Loucy (cell line): ENCODE data around the gene OR2Z1.

Experiments used
- H2AFZ ChIP-seq: fragments of 200-600 bp; sonication (generic); 2 replicates; pipeline ENCODE4 v1.6.0; 2016; ENCODE audit warnings: antibody characterized with exemption, mild to moderate bottlenecking, low read length, moderate library complexity
- H3F3A ChIP-seq: fragments of 200-600 bp; 2 replicates; pipeline ENCODE4 v1.6.0; 2016; ENCODE audit warnings: antibody characterized with exemption, low read depth, mild to moderate bottlenecking
- H3K27me3 ChIP-seq: fragments of 200-600 bp; sonication (generic); 2 replicates; pipeline ENCODE4 v1.6.1; 2014; ENCODE audit warnings: low read length, mild to moderate bottlenecking; ENCODE audit not compliant: insufficient read depth, poor library complexity, severe bottlenecking
- H3K36me3 ChIP-seq: fragments of 200-600 bp; sonication (generic); 2 replicates; pipeline ENCODE4 v1.6.1; 2016; ENCODE audit warnings: low read length; ENCODE audit not compliant: insufficient read depth
- H3K4me1 ChIP-seq: fragments of 200-600 bp; sonication (generic); 2 replicates; pipeline ENCODE4 v1.5.1; 2014; ENCODE audit warnings: low read length, mild to moderate bottlenecking; ENCODE audit not compliant: insufficient read depth, poor library complexity, severe bottlenecking
- H3K4me2 ChIP-seq: fragments of 200-600 bp; sonication (generic); 2 replicates; pipeline ENCODE4 v1.6.0; 2014; ENCODE audit warnings: antibody characterized with exemption, low read length, low read depth, mild to moderate bottlenecking; ENCODE audit not compliant: poor library complexity, severe bottlenecking
- H3K4me3 ChIP-seq: fragments of 200-600 bp; sonication (generic); 2 replicates; pipeline ENCODE4 v1.5.1; 2014; ENCODE audit warnings: low read length, mild to moderate bottlenecking, mixed read lengths; ENCODE audit not compliant: poor library complexity, severe bottlenecking
- H3K79me2 ChIP-seq: fragments of 200-600 bp; sonication (generic); 2 replicates; pipeline ENCODE4 v1.6.1; 2014; ENCODE audit warnings: low read length; ENCODE audit not compliant: insufficient read depth
- H3K9ac ChIP-seq: fragments of 200-600 bp; sonication (generic); 2 replicates; pipeline ENCODE4 v1.6.0; 2014; ENCODE audit warnings: mild to moderate bottlenecking, low read depth, low read length, moderate library complexity; ENCODE audit not compliant: poor library complexity, severe bottlenecking
- H3K9me2 ChIP-seq: fragments of 200-600 bp; sonication (generic); replicated peaks from 2 replicates; pipeline ENCODE4 v1.6.1; 2016; ENCODE audit warnings: low read depth, low read length, mixed read lengths
- H3K9me3 ChIP-seq: fragments of 200-600 bp; sonication (generic); 2 replicates; pipeline ENCODE4 v1.6.1; 2014; ENCODE audit warnings: mild to moderate bottlenecking, antibody characterized with exemption, low read length, low read depth; ENCODE audit not compliant: insufficient read depth
- H4K20me1 ChIP-seq: fragments of 200-600 bp; sonication (generic); 2 replicates; pipeline ENCODE4 v1.6.0; 2014; ENCODE audit warnings: antibody characterized with exemption, low read length, mild to moderate bottlenecking; ENCODE audit not compliant: insufficient read depth, poor library complexity, severe bottlenecking
- EZH2phosphoT487 ChIP-seq: fragments of 200-600 bp; IDR thresholded peaks from 2 replicates; pipeline ENCODE4 v1.6.1; 2018; ENCODE audit warnings: antibody characterized with exemption, mild to moderate bottlenecking, moderate library complexity, borderline replicate concordance
- TF ChIP-seq, protein P1 (sequence below): fragments of 200-600 bp; sonication (generic); conservative IDR thresholded peaks from 2 replicates; pipeline ENCODE4 v1.5.1; 2014; ENCODE audit warnings: mild to moderate bottlenecking, antibody characterized with exemption, low read length

The OR2Z1 gene

DNA sequence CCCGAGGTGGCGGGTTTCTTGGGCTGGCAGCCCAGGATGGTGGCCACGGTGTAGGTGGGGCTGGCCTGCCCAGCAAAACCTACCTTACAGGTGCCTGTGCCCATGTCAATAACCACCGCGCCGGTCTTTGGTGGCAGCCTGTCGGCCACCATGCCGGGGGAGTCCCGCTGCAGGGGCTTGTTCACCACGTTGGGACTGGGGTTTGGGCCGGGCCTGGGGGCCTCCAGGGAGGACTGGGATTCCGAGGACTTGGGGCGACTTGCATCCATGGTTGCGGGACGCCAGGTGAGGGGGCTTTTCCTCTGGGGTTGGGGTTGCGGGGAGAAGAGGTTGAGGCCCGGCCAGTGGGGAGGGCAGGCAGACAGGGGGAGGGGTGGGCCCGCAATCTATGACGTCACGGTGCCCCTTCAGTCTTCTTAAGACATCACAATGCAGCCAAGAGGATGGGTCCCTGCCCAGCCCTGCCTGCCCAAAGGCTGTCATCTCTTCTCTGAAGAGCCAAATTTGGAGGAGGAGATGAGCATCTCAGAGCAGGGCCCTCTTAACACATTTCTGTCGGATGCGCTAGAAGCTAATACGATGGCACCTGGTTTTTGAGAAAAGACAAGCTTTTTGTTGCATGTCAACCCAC lies 22.9 kb upstream of the OR2Z1 start, which contains the start of gene ACTL9:
ACTL9 (minus strand) TSS at position 363 of the 631 bp plus-strand sequence; CDS start at position 269, 94 bp downstream.
- Histone ChIP-seq H3K4me1 (peaks cover 41% of the 10 kb centered on the region), H3K27me3 (no peaks in the 10 kb centered on the region), H3K9me3 (no peaks in the 10 kb centered on the region), H3K9me2 (no peaks in the 10 kb centered on the region), H4K20me1 (no peaks in the 10 kb centered on the region), H3K9ac (no peak within 1 kb of the TSS), H3F3A (peaks cover 7% of the 10 kb centered on the region), H3K4me3 (no peak within 1 kb of the TSS), H3K79me2 (no peaks in the 10 kb centered on the region), H3K4me2 (no peak within 1 kb of the TSS), H2AFZ (no peak within 1 kb of the TSS), H3K36me3 (no peaks in the 10 kb centered on the region)
- no peak for TF ChIP-seq EZH2phosphoT487
- TF ChIP-seq, protein P1, sequence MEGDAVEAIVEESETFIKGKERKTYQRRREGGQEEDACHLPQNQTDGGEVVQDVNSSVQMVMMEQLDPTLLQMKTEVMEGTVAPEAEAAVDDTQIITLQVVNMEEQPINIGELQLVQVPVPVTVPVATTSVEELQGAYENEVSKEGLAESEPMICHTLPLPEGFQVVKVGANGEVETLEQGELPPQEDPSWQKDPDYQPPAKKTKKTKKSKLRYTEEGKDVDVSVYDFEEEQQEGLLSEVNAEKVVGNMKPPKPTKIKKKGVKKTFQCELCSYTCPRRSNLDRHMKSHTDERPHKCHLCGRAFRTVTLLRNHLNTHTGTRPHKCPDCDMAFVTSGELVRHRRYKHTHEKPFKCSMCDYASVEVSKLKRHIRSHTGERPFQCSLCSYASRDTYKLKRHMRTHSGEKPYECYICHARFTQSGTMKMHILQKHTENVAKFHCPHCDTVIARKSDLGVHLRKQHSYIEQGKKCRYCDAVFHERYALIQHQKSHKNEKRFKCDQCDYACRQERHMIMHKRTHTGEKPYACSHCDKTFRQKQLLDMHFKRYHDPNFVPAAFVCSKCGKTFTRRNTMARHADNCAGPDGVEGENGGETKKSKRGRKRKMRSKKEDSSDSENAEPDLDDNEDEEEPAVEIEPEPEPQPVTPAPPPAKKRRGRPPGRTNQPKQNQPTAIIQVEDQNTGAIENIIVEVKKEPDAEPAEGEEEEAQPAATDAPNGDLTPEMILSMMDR: no peak; the same call in 1 of the 2 replicates

DNA sequence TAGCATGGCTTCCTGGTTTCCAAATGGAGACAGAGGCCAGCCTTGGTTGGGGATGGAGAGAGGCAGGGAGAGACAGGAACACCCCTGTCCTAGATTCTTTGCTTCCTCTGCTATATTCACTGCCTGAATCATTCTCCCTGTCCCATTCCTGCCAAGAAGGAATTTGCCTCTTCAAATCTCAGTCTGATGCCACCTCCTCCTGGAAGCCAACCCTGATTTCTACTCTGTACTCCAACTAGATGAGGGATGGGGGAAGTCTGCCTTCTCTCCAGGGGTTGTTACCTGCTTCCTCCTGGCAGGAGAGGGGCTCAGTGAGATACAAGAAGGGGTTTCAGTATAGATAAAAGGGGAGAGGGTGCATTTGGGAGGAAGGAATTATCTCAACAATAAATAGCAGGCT lies 21.5 kb upstream of the OR2Z1 start:
- H3K4me2 ChIP-seq: no peak overlapping the region
- H2AFZ ChIP-seq: no peak overlapping the region
- H3K9ac ChIP-seq: no peak overlapping the region
- H3K9me2 ChIP-seq: no peaks in the 10 kb centered on the region
- no peaks in the 10 kb centered on the region for H3K79me2 ChIP-seq
- H3K9me3 ChIP-seq: no peaks in the 10 kb centered on the region
- peaks cover 48% of the 10 kb centered on the region for H3K4me1 ChIP-seq
- peaks cover 7% of the 10 kb centered on the region for H3F3A ChIP-seq
- TF ChIP-seq, protein P1: no peak
- TF ChIP-seq EZH2phosphoT487: no peak
- no peaks in the 10 kb centered on the region for H4K20me1 ChIP-seq
- H3K4me3 ChIP-seq: no peak overlapping the region
- no peaks in the 10 kb centered on the region for H3K36me3 ChIP-seq
- H3K27me3 ChIP-seq: no peaks in the 10 kb centered on the region

DNA sequence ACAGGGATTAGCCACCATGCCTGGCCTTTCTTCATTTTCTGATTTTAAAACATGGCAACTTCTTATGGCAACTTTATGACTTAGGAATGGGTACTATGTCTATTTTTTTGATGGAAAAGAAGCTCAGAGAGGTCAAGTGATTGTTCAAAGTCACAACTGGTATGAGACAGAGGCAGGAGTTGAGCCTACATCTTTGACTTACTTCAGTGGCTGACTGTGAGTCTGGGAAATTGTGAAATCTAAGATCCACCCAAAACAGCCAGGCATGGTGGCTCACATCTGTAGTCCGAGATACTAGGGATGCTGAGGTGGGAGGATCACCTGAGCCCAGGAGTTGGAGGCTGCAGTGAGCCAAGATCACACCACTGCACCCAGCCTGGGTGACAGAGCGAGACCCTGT lies 20.5 kb upstream of the OR2Z1 start:
- peak overlapping the region; percentile 77 for H3K4me2 ChIP-seq
- H3K9ac ChIP-seq: peak overlapping the region; percentile 46

More for the DNA sequence above, 20.5 kb upstream of the OR2Z1 start:
- Histone ChIP-seq H3K79me2 (no peaks in the 10 kb centered on the region), H3K9me2 (no peaks in the 10 kb centered on the region), H4K20me1 (no peaks in the 10 kb centered on the region), H3K9me3 (no peaks in the 10 kb centered on the region), H3F3A (peaks cover 9% of the 10 kb centered on the region), H3K4me1 (peaks cover 58% of the 10 kb centered on the region), H2AFZ (no peak overlapping the region), H3K36me3 (no peaks in the 10 kb centered on the region), H3K27me3 (no peaks in the 10 kb centered on the region), H3K4me3 (no peak overlapping the region)
- TF ChIP-seq EZH2phosphoT487: no peak
- TF ChIP-seq, protein P1: no peak
